Immature natural killer cell (primary cell): ENCODE data around the gene SLC23A3. TPM values are rescaled to one million over a fixed set of nuclear protein-coding genes. Genes with fewer than 3 reads are reported as not detected.
A peak's percentile ranks its signal among the peaks of the same experiment; 100 is the strongest.

Source experiments
- DNase-seq, 3 donors: peaks; one replicate each; pipeline ENCODE4 v3.0.0; 2022; ENCODE audit warnings: mixed read lengths in 1 of 3
- H3K27ac Mint-ChIP-seq, 6 donors: one replicate each; pipeline ENCODE4 v1.8.0; 2020; ENCODE audit warnings: mixed read lengths in 6 of 6, mild to moderate bottlenecking in 5 of 6, inconsistent platforms in 4 of 6, moderate library complexity in 3 of 6
- H3K27me3 Mint-ChIP-seq, 3 donors: one replicate each; pipeline ENCODE4 v1.8.0; 2020 to 2021; ENCODE audit warnings: low read depth in 3 of 3, mild to moderate bottlenecking in 3 of 3, mixed read lengths in 3 of 3, moderate library complexity in 3 of 3, inconsistent platforms in 1 of 3
- H3K36me3 Mint-ChIP-seq, 3 donors: one replicate each; pipeline ENCODE4 v1.8.0; 2020; ENCODE audit warnings: mixed read lengths in 3 of 3, inconsistent platforms in 2 of 3, mild to moderate bottlenecking in 2 of 3
- H3K4me1 Mint-ChIP-seq, 2 donors: one replicate each; pipeline ENCODE4 v1.8.0; 2020; ENCODE audit warnings: inconsistent platforms in 2 of 2, mild to moderate bottlenecking in 2 of 2, mixed read lengths in 2 of 2, moderate library complexity in 1 of 2
- H3K4me3 Mint-ChIP-seq, 5 donors: one replicate each; pipeline ENCODE4 v1.8.0; 2020; ENCODE audit warnings: mild to moderate bottlenecking in 5 of 5, mixed read lengths in 5 of 5, inconsistent platforms in 3 of 5, moderate library complexity in 3 of 5
- H3K9me3 Mint-ChIP-seq, 6 donors: one replicate each; pipeline ENCODE4 v1.8.0; 2020; ENCODE audit warnings: mild to moderate bottlenecking in 6 of 6, mixed read lengths in 6 of 6, inconsistent platforms in 4 of 6, moderate library complexity in 3 of 6
- polyA plus RNA-seq, 3 donors: library from polyadenylated mRNA; unstranded; fragments of 300-500 nt; fragmentation: Illumina TruSeq; gene quantifications; one replicate each; pipeline ENCODE4 v1.2.3, GENCODE V29; 2021

SLC23A3 gene
- polyA plus RNA-seq, result under 1 TPM in 1 of 3 donors, not detected in 2; 0.29 TPM

- Mint-ChIP-seq H3K4me1 (peaks cover 11 to 12% of the 10 kb centered on the region in 2 donors), H3K27ac (peak within 1 kb of the TSS in 2 of 6 donors; percentile 69 to 80), H3K4me3 (no peak within 1 kb of the TSS), H3K27me3 (peaks cover 0 to 2% (median 0%) of the 10 kb centered on the region in 3 donors), H3K36me3 (peaks cover 8 to 31% (median 12%) of the 10 kb centered on the region in 3 donors), H3K9me3 (no peaks in the 10 kb centered on the region)
- no peak for DNase-seq
Measured at GRCh38 chr2:219169930-219170654, at the start of gene SLC23A3. Gene SLC23A3 (minus strand): TSS chr2:219170029. CDS start chr2:219169984, 45 bp downstream.

GRCh38 chr2:219218732-219219701, 49.2 kb upstream of the SLC23A3 start, which contains the start of gene ABCB6:
Gene ABCB6 (minus strand): TSS chr2:219218958. CDS start chr2:219218673, 285 bp downstream.
- peak; percentile 81 to 84 (median 82) for DNase-seq
- Mint-ChIP-seq H3K36me3 (peaks cover 8 to 26% (median 11%) of the 10 kb centered on the region in 3 donors), H3K9me3 (peaks cover 0 to 1% (median 0%) of the 10 kb centered on the region in 6 donors), H3K4me1 (peaks cover 17 to 20% of the 10 kb centered on the region in 2 donors), H3K4me3 (peak within 1 kb of the TSS; percentile 78 to 89 (median 82)), H3K27ac (peak within 1 kb of the TSS; percentile 70 to 94 (median 76)), H3K27me3 (peaks cover 8 to 13% (median 8%) of the 10 kb centered on the region in 3 donors)

GRCh38 chr2:219218217-219218731, 48.4 kb upstream of the SLC23A3 start:
- Mint-ChIP-seq H3K27ac (peak overlapping the region; percentile 55 to 94 (median 73)), H3K4me1 (peaks cover 17 to 20% of the 10 kb centered on the region in 2 donors), H3K9me3 (peaks cover 0 to 1% (median 0%) of the 10 kb centered on the region in 6 donors), H3K36me3 (peaks cover 5 to 18% (median 8%) of the 10 kb centered on the region in 3 donors), H3K4me3 (peak overlapping the region; percentile 78 to 89 (median 82)), H3K27me3 (peaks cover 8 to 13% (median 9%) of the 10 kb centered on the region in 3 donors)
- DNase-seq, result no peak

- peaks cover 8 to 11% (median 9%) of the 10 kb centered on the region in 3 donors for H3K27me3 Mint-ChIP-seq
- H3K27ac Mint-ChIP-seq, result no peak overlapping the region
- peaks cover 3 to 7% (median 4%) of the 10 kb centered on the region in 3 donors for H3K36me3 Mint-ChIP-seq
- H3K4me1 Mint-ChIP-seq, result peaks cover 19 to 22% of the 10 kb centered on the region in 2 donors
- peak overlapping the region in 2 of 5 donors; percentile 39 to 43 for H3K4me3 Mint-ChIP-seq
- peaks cover 0 to 1% (median 0%) of the 10 kb centered on the region in 6 donors for H3K9me3 Mint-ChIP-seq
- DNase-seq, result no peak
Measured at GRCh38 chr2:219216535-219216915, 46.7 kb upstream of the SLC23A3 start.

- H3K4me1 Mint-ChIP-seq, result peaks cover 24 to 27% of the 10 kb centered on the region in 2 donors
Measured at GRCh38 chr2:219215871-219216534, 46.2 kb upstream of the SLC23A3 start.

GRCh38 chr2:219214786-219215185, 45.0 kb upstream of the SLC23A3 start:
- no peak for DNase-seq
- Mint-ChIP-seq H3K27me3 (peaks cover 8 to 11% (median 9%) of the 10 kb centered on the region in 3 donors), H3K36me3 (peaks cover 0 to 3% (median 0%) of the 10 kb centered on the region in 3 donors), H3K4me3 (no peak overlapping the region), H3K9me3 (peaks cover 0 to 1% (median 0%) of the 10 kb centered on the region in 6 donors), H3K27ac (no peak overlapping the region), H3K4me1 (peaks cover 33 to 37% of the 10 kb centered on the region in 2 donors)

More at GRCh38 chr2:219215871-219216534, 46.2 kb upstream of the SLC23A3 start:
- no peak overlapping the region for H3K4me3 Mint-ChIP-seq
- no peak overlapping the region for H3K27ac Mint-ChIP-seq
- DNase-seq, result no peak
- peaks cover 0 to 3% (median 0%) of the 10 kb centered on the region in 3 donors for H3K36me3 Mint-ChIP-seq
- peaks cover 8 to 11% (median 9%) of the 10 kb centered on the region in 3 donors for H3K27me3 Mint-ChIP-seq
- H3K9me3 Mint-ChIP-seq, result peaks cover 0 to 1% (median 0%) of the 10 kb centered on the region in 6 donors

GRCh38 chr2:219214141-219214540, 44.3 kb upstream of the SLC23A3 start:
- peaks cover 0 to 1% (median 0%) of the 10 kb centered on the region in 6 donors for H3K9me3 Mint-ChIP-seq
- peak overlapping the region in 1 of 6 donors; percentile 27 for H3K27ac Mint-ChIP-seq

GRCh38 chr2:219213486-219214071, 43.8 kb upstream of the SLC23A3 start:
- Mint-ChIP-seq H3K27ac (peak overlapping the region in 1 of 6 donors; percentile 27), H3K4me3 (no peak overlapping the region), H3K4me1 (peaks cover 32 to 39% of the 10 kb centered on the region in 2 donors), H3K27me3 (peaks cover 4 to 8% (median 8%) of the 10 kb centered on the region in 3 donors), H3K36me3 (peaks cover 0 to 6% (median 0%) of the 10 kb centered on the region in 3 donors), H3K9me3 (peaks cover 0 to 1% (median 0%) of the 10 kb centered on the region in 6 donors)
- no peak for DNase-seq

More at GRCh38 chr2:219214141-219214540, 44.3 kb upstream of the SLC23A3 start:
- no peak for DNase-seq
- Mint-ChIP-seq H3K4me1 (peaks cover 35 to 37% of the 10 kb centered on the region in 2 donors), H3K4me3 (no peak overlapping the region), H3K27me3 (peaks cover 7 to 8% (median 8%) of the 10 kb centered on the region in 3 donors), H3K36me3 (peaks cover 0 to under 1% (median 0%) of the 10 kb centered on the region in 3 donors)

GRCh38 chr2:219213026-219213415, 43.2 kb upstream of the SLC23A3 start:
- H3K9me3 Mint-ChIP-seq, result peaks cover 0 to 1% (median 0%) of the 10 kb centered on the region in 6 donors
- H3K4me3 Mint-ChIP-seq, result no peak overlapping the region
- H3K27me3 Mint-ChIP-seq, result peaks cover 4 to 7% (median 6%) of the 10 kb centered on the region in 3 donors
- peaks cover 0 to 10% (median 0%) of the 10 kb centered on the region in 3 donors for H3K36me3 Mint-ChIP-seq
- no peak overlapping the region for H3K27ac Mint-ChIP-seq
- no peak for DNase-seq
- H3K4me1 Mint-ChIP-seq, result peaks cover 34 to 41% of the 10 kb centered on the region in 2 donors

GRCh38 chr2:219210886-219211362, 41.1 kb upstream of the SLC23A3 start:
- H3K36me3 Mint-ChIP-seq, result peaks cover 0 to 10% (median 0%) of the 10 kb centered on the region in 3 donors
- peak overlapping the region in 3 of 5 donors; percentile 70 to 72 (median 71) for H3K4me3 Mint-ChIP-seq
- peaks cover 38 to 49% of the 10 kb centered on the region in 2 donors for H3K4me1 Mint-ChIP-seq
- peak overlapping the region; percentile 89 to 95 (median 92) for H3K27ac Mint-ChIP-seq
- no peak for DNase-seq
- peaks cover 0 to 6% (median 0%) of the 10 kb centered on the region in 3 donors for H3K27me3 Mint-ChIP-seq
- H3K9me3 Mint-ChIP-seq, result peaks cover 0 to 1% (median 0%) of the 10 kb centered on the region in 6 donors

GRCh38 chr2:219210196-219210885, 40.5 kb upstream of the SLC23A3 start:
- Mint-ChIP-seq H3K36me3 (peaks cover 0 to 10% (median 0%) of the 10 kb centered on the region in 3 donors), H3K27me3 (peaks cover 0 to 6% (median 0%) of the 10 kb centered on the region in 3 donors), H3K4me1 (peaks cover 39 to 50% of the 10 kb centered on the region in 2 donors), H3K4me3 (peak overlapping the region in 1 of 5 donors; percentile 27), H3K9me3 (peaks cover 0 to 1% (median 0%) of the 10 kb centered on the region in 6 donors), H3K27ac (peak overlapping the region; percentile 75 to 92 (median 86))
- no peak for DNase-seq
